Endodermal cell (in vitro differentiated cells): ENCODE results near the gene AGFG1. TPM values are rescaled to one million over a fixed set of nuclear protein-coding genes. Genes with fewer than 3 reads are reported as not detected.

Experiments used
- DNase-seq: peaks from one replicate; pipeline ENCODE4 v3.0.0-alpha.2; 2017
- H3K27ac ChIP-seq: 2 replicates; pipeline ENCODE4 v1.5.1; 2013; ENCODE audit warnings: mild to moderate bottlenecking, low read depth, low read length, moderate library complexity
- H3K27me3 ChIP-seq: 2 replicates; pipeline ENCODE4 v1.6.1; 2013; ENCODE audit warnings: mild to moderate bottlenecking, low read length, moderate library complexity; ENCODE audit not compliant: insufficient read depth, control insufficient read depth, poor library complexity, severe bottlenecking
- H3K36me3 ChIP-seq: 2 replicates; pipeline ENCODE4 v1.7.0; 2013; ENCODE audit warnings: mild to moderate bottlenecking, low read length, moderate library complexity; ENCODE audit not compliant: control insufficient read depth, insufficient read depth
- H3K4me1 ChIP-seq: one replicate; pipeline ENCODE4 v1.7.0; 2013; ENCODE audit warnings: low read length; ENCODE audit not compliant: control insufficient read depth, insufficient read depth
- H3K4me3 ChIP-seq: 2 replicates; pipeline ENCODE4 v1.5.1; 2013; ENCODE audit warnings: mild to moderate bottlenecking, low read length, moderate library complexity
- H3K9ac ChIP-seq: 2 replicates; pipeline ENCODE4 v1.6.1; 2013; ENCODE audit warnings: mild to moderate bottlenecking, low read length, moderate library complexity; ENCODE audit not compliant: poor library complexity, severe bottlenecking; ENCODE audit errors: extremely low read depth
- H3K9me3 ChIP-seq: 2 replicates; pipeline ENCODE4 v1.6.1; 2013; ENCODE audit warnings: mild to moderate bottlenecking, low read length, moderate library complexity; ENCODE audit not compliant: control insufficient read depth
- H3K27ac Mint-ChIP-seq: 2 replicates; pipeline ENCODE4 v1.8.0; 2020; ENCODE audit warnings: mixed read lengths
- H3K27me3 Mint-ChIP-seq: 2 replicates; pipeline ENCODE4 v1.8.0; 2021; ENCODE audit warnings: mild to moderate bottlenecking, mixed read lengths; ENCODE audit not compliant: insufficient read depth
- H3K36me3 Mint-ChIP-seq: 2 replicates; pipeline ENCODE4 v1.8.0; 2020; ENCODE audit warnings: low read depth, mixed read lengths
- H3K4me1 Mint-ChIP-seq: 2 replicates; pipeline ENCODE4 v1.8.0; 2020; ENCODE audit warnings: mixed read lengths
- H3K4me3 Mint-ChIP-seq: 2 replicates; pipeline ENCODE4 v1.8.0; 2020; ENCODE audit warnings: mild to moderate bottlenecking, moderate library complexity, mixed read lengths
- H3K9me3 Mint-ChIP-seq: 2 replicates; pipeline ENCODE4 v1.8.0; 2020; ENCODE audit warnings: mild to moderate bottlenecking, mixed read lengths
- CTCF ChIP-seq: fragments of 200-600 bp; sonication (generic); conservative IDR thresholded peaks from 2 replicates; pipeline ENCODE4 v1.5.0; 2021; ENCODE audit warnings: antibody characterized with exemption, mild to moderate bottlenecking
- WGBS, 2 experiments: methylation state at CpG; one replicate each; pipeline versions ENCODE4 v1.1.5 to v1.1.7; 2013; ENCODE audit warnings: missing lambda C conversion rate in 2 of 2, mixed read lengths in 1 of 2; ENCODE audit not compliant: insufficient coverage in 1 of 2, insufficient read length in 1 of 2; 5-methylcytosine and 5-hydroxymethylcytosine counted together
- total RNA-seq, 2 donors: library from RNA; stranded (reverse); fragmentation: NEBNext Ultra II Directional in 1 of 2; extraction: Animal tissue kit (Norgen Biotek cat#: 25700) in 1 of 2; gene quantifications; 2 replicates in 1 of 2; 3 replicates in 1 of 2; pipeline ENCODE4 v1.2.1, GENCODE V29; 2021

Gene AGFG1
- total RNA-seq, 2 donors from 2014 or later = 90.3 to 92.0 TPM

- WGBS, 2 experiments = 97 to 100% methylated on average over 1 of the region's 1 CpG
- H3K4me3 Mint-ChIP-seq = no peak overlapping the region
- no peaks in the 10 kb centered on the region for H3K9me3 Mint-ChIP-seq
Measured at GRCh38 chr2:227565080-227565479, 93.1 kb downstream of the AGFG1 start.

GRCh38 chr2:227566012-227566411, 94.1 kb downstream of the AGFG1 start:
- peaks cover 3% of the 10 kb centered on the region for H3K36me3 Mint-ChIP-seq
- no peak overlapping the region for H3K4me3 Mint-ChIP-seq
- TF ChIP-seq CTCF = no peak
- H3K27me3 Mint-ChIP-seq = no peaks in the 10 kb centered on the region
- H3K36me3 ChIP-seq = peaks cover 7% of the 10 kb centered on the region
- no peak overlapping the region for H3K4me3 ChIP-seq
- no peaks in the 10 kb centered on the region for H3K9me3 ChIP-seq
- no peaks in the 10 kb centered on the region for H3K4me1 Mint-ChIP-seq
- H3K9ac ChIP-seq = no peak overlapping the region
- WGBS, 2 experiments = 50 to 79% methylated on average over 1 to 3 of the region's 3 CpGs
- no peak for DNase-seq
- no peak overlapping the region for H3K27ac ChIP-seq
- H3K4me1 ChIP-seq = no peaks in the 10 kb centered on the region
- H3K27me3 ChIP-seq = no peaks in the 10 kb centered on the region
- no peaks in the 10 kb centered on the region for H3K9me3 Mint-ChIP-seq
- H3K27ac Mint-ChIP-seq = peak overlapping the region; percentile 6

More at GRCh38 chr2:227565080-227565479, 93.1 kb downstream of the AGFG1 start:
- Histone ChIP-seq H3K4me1 (no peaks in the 10 kb centered on the region), H3K9me3 (no peaks in the 10 kb centered on the region), H3K4me3 (no peak overlapping the region), H3K27ac (no peak overlapping the region), H3K27me3 (no peaks in the 10 kb centered on the region), H3K9ac (no peak overlapping the region), H3K36me3 (peaks cover 7% of the 10 kb centered on the region)
- H3K27ac Mint-ChIP-seq = no peak overlapping the region
- peaks cover 3% of the 10 kb centered on the region for H3K36me3 Mint-ChIP-seq
- no peak for TF ChIP-seq CTCF
- H3K27me3 Mint-ChIP-seq = no peaks in the 10 kb centered on the region
- no peaks in the 10 kb centered on the region for H3K4me1 Mint-ChIP-seq
- DNase-seq = no peak

GRCh38 chr2:227568852-227569169, 96.9 kb downstream of the AGFG1 start:
- Mint-ChIP-seq H3K9me3 (no peaks in the 10 kb centered on the region), H3K27me3 (no peaks in the 10 kb centered on the region), H3K36me3 (no peaks in the 10 kb centered on the region), H3K4me1 (no peaks in the 10 kb centered on the region), H3K27ac (no peak overlapping the region), H3K4me3 (no peak overlapping the region)
- Histone ChIP-seq H3K9ac (no peak overlapping the region), H3K9me3 (no peaks in the 10 kb centered on the region), H3K4me1 (no peaks in the 10 kb centered on the region), H3K36me3 (no peaks in the 10 kb centered on the region), H3K27ac (no peak overlapping the region), H3K27me3 (no peaks in the 10 kb centered on the region), H3K4me3 (no peak overlapping the region)
- no peak for DNase-seq
- 95 to 100% methylated on average over 1 to 2 of the region's 2 CpGs for WGBS, 2 experiments
- no peak for TF ChIP-seq CTCF
